HL-60/S4 treated with retinoic acid at 250 ng/mL for 4 days and 3 days (cell line): Measurements from ENCODE around the gene LARP4B.

Experiments used
- in situ Hi-C: fragments of 300-500 bp; cut with MboI; formaldehyde crosslinking; loops from 2 replicates; pipeline ENCODE4 v1.7.0; 2022; ENCODE audit warnings: low sequenced_read_pairs

The LARP4B gene

DNA sequence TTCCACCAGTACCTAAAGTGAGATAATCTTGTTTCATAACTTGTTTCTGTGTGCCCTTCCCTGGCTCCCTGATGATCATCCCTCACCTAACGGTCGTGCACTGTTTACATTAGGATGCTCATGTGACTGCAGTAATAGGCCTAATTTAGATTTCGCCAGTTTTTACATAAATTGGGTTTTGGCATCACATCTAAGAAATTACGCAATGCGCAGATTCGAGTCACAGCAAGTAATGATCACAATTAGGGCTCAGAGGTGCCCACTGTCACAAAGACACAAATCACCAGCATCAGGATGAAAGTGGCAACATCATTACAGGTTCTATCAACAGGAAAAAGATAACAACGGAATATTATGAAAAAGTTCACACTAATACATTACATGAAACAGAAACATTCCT, 94.7 kb downstream of the LARP4B start:
- in situ Hi-C loops = no loop called here

DNA sequence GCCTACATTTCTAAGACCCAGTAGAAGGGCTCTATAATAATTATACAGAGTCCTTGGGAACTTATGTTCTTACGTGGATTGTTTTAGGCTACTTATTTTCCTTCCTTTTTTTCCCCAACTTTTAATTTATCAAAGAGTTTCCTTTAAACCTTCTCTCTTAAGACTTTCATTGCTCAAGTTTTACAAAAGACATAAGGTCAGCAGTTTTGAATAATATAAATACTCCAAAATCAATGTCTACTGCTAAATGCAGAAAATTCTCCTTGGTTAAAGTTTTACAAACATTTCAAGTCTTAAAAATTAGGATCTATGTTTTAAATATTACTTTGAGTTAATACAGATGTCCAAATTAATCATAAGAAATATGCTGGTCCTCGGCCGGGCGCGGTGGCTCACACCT, 97.0 kb downstream of the LARP4B start:
- in situ Hi-C loops = no loop called here

DNA sequence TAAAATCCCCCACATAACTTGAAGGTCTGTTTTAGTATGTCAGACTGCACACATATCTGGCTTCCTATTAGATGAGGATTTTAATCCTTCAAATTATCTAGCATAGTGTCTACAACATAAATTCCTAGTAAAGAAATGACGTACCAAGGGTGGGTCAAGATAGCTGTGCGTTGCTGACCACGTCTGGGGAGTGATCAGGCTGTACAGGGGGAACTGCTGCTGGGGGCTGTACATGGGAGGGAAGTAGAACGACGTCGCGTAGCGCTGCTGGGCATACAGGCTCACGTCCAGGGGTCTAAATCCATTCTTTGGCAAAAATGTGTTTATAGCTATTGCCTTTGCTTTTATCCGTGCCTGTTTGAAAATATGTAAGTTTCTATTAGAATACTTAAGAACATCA, 102.3 kb downstream of the LARP4B start:
- in situ Hi-C loops = no loop called here

DNA sequence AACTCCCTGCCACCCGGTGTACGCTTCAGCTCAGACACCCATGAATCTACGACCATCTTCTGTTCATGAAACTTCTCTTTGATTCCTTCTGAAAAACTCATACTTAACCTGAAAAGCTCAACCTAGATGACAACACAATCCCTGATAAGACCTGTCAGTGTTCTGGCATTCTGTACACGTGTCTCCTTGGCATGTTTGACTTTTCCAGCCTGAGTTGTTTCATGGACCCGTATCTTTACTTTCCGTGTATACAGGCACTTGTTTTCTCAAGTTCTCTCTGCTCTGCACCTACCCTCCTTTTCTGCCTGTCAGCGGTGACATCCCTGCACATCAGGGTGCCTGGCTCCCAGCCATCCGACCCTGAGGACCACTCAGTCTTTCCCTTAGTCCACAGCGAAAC, 103.3 kb downstream of the LARP4B start:
- in situ Hi-C loops = no loop called here

DNA sequence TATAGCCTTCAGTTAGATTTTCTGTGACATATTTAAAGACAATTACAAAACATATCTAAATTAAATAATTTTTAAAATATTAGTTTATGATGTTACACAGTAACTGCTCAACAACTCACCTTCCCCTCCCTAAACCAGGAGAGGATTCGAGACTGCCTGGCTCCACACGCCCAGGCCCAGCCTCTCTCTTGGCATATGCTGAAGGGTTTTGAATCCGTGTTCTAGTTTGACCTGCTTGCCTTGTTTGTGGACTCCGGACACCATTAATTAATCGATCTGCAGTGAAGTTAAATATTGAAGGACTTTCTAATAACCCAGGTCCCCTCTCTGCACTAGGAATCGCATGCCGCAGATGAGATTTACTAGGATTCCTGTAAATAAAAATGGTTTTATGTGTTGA, 106.6 kb downstream of the LARP4B start:
- in situ Hi-C loops = no loop called here

DNA sequence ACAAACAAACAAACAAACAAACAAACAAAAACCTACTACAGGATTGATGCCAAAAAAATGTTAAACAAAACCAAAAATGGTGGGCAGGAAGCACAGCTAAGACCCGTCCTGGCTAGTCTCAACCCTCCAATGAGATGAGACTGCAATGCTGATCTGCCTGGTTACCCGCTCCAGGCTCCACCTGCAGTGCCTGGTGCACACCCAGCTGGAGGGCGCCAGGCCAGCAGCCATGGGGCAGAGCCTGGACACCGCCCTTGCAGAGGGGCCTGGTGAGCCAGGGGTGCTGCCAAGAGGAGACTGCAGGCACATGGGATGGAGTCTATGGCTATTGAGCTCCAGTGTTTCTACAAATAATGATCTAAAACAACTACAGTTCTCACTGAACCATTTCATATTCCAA, 107.0 kb downstream of the LARP4B start:
- in situ Hi-C loops = no loop called here

DNA sequence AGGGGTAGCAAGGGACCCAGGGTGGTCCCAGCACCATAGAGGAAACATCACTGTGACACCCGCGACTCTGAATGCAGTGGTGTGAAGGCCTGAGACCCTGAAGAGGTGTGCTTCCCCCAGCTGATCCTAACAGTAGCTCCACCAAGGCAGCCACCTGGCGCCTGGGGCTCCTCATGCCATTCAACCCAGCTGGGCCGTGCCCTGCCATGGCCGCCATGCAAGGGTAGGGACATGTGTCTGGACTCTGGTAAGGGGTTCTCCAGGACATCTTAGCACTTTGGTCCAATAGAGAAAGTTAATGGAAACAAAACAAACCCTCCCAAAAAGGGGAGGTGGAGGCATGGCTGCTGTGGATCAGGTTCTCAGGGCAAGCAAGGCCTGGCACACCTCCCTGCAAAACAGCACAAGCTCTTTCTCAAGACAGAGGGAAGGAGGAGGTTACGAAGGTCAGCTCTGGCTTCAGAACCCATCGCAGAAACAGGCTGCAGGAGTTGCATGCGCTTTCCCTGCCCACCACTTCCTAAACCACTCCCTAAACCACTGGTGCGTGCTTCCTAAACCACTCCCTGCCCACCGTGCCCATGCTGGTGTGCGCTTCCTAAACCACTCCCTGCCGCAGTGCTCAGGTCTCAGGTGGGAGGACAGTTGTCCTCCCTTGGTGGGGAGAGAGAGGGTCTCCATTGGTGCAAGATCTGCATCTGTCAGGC, 108.7 kb downstream of the LARP4B start:
- in situ Hi-C loops = no loop called here

DNA sequence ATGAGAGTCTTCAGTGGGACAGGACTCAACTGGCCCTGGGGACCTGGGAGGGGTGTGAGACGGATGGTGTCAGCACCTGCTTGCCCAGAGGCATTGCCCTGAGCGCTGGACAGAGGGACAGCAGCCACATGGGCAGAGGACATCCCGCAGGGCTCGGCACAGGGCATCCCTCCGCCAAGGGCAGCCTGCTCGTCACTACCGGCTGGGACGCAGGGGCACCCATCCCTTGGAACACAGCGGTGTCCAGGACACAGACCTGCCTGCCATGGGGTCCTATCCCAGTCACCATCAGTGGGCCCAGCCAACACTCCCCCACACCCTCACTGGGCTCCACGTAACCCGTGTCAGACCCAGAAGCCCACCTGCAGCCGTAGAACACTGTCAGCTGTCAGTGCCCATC, 109.3 kb downstream of the LARP4B start:
- in situ Hi-C loops = no loop called here

DNA sequence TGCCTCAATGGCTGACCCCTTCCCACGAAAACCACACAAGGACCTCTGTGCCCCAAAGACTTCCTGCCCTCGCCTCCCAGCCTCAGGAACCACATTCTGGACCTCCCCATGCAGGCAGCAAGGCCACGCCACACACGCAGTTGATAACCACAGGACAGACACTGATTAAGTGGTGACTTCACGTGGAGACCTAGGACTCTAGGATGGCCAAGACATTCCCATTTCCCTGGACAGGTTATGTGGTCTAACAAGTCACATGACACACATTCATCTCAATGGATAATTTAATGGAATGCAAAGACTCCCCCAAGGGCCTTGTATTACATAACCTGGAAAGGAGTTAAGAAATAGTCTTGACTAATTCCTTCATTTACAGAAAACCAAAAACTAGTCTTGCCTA, 110.2 kb downstream of the LARP4B start:
- in situ Hi-C loops = no loop called here

DNA sequence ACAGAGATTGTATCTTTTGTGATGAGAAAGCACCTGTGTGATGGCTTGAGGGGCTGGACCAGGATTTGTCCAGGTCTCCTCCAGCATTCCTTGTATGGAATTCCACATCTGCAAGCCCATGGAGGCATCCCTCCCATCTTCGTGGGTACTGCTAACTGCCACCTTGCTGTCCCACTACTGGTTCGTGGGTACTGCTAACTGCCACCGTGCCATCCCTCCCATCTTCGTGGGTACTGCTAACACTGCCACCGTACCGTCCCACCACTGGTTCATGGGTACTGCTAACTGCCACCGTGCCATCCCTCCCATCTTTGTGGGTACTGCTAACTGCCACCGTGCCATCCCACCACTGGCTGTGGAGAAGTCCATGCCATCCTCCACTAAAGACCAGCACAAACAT, 111.7 kb downstream of the LARP4B start:
- in situ Hi-C loops = no loop called here

DNA sequence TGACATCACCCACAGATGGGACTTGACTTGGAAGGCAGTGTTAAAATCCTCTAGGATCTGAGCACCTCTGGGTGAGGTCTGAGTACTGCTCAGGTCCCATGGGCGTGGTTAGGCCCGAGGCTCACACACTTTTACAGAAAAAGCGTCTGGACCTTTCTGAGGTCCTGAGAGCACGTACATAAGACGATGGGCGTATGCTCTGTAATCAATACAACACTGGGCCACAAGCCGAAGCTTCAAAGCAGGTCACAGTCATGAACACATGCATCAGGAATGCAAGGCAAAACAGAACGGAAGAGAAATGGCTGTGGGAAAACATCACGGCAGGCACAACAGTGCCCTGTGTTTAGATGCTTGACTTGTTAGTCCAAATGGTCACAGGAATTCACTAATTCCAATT, 112.2 kb downstream of the LARP4B start:
- in situ Hi-C loops = no loop called here

DNA sequence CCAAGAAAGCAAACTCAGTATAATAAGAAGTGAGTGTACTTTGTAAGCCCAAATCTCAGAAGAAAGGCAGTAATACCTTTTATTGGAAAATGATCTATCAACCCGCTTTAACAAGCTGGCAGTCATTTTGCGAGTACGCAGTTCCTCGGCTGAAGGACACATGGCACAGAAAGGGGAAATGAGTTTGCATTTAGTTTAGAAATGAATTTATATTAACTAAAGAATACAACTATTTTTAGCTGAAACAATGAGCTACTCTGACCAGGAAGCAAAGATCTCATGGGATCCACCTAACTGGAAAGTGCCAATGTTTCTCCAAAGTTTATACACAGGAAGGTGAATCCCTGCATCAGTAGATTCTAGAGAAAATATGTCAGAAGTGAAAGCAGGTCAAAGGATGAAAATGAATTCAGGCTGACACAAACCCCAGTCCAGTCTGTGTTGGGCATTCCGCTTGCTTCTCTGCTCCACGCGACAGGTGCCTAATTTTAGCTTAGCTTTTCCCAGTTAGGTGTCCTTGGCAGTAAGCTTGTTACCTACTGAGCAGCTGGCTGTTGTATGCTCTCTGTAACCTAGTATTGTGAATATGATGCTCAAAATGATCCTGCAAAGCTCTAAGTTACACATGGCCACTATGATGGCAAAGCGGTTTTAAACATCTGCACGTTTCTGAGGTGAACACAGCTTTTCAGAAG, 112.8 kb downstream of the LARP4B start:
- in situ Hi-C loops = no loop called here

DNA sequence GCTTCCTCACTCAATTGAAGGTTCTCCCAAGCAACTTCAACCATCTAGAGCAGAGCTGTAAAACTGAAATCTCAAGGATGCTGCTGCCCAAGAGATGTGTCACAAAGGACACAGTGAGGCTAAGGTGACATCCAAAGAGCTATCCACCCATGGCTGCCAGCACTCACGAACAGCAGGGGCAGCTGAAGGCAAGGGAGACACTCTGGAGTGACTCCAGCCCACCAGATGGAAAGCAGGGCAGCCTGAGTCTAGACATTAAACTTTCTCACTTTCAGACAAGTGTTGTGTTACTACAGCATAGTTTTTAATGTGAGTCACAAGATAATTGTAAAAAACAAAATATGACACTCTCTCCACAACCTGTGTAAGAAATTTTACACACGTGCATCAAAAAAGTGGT, 113.5 kb downstream of the LARP4B start:
- in situ Hi-C loops = no loop called here

DNA sequence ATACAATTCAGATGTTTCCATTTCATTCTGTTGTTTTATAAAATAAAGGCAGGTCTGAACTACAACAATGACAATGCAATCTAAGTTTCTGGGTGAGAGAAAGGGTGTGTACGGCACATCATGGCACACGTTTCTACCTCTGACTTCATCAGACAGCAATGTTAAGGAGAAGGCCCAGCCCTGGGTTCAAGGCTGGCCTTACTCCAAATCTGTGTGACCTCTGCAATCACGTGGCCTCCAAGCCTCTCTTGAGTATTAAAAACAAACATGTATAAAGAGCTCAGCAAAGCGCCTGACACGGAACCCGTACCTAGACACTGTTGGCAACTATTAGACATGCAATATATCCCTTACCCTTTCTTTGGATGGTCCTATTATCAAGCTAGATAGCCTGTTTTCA, 114.1 kb downstream of the LARP4B start:
- in situ Hi-C loops = no loop called here

DNA sequence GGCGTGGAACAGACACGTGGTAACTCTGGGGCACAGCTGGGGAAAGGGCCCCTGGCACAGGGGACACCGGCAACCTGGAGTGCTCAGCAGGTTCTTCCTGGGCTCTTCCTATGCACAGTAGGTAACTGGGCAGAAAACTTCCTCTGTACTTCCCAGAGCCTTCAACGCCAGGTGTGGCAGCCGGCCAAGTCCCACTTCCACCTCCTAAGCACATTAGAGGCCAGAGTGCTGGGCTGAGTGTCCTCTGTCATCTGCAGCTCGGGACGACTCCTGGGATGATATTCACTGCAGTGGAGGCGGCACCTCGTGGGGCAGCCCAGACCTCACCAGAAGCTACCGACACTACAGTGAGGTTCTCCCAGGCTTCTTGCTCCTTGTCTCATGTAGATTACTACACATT, 114.5 kb downstream of the LARP4B start:
- in situ Hi-C loops = no loop called here

DNA sequence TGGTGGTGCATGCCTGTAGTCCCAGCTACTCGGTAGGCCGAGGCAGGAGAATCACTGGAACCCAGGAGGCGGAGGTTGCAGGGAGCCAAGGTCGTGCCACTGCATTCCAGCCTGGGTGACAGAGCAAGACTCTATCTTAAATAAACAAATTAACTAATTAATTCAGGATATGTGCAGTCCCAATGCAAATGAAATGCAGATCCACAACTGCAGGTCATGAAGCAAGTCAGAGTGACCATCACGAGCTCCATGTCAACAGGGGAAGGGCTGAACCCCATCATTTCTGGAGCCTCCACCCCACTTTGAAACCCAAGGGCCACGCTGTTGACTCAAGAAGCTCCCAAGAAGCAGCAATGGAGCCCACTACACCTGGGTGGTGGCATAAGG, 115.4 kb downstream of the LARP4B start:
- in situ Hi-C loops = no loop called here

DNA sequence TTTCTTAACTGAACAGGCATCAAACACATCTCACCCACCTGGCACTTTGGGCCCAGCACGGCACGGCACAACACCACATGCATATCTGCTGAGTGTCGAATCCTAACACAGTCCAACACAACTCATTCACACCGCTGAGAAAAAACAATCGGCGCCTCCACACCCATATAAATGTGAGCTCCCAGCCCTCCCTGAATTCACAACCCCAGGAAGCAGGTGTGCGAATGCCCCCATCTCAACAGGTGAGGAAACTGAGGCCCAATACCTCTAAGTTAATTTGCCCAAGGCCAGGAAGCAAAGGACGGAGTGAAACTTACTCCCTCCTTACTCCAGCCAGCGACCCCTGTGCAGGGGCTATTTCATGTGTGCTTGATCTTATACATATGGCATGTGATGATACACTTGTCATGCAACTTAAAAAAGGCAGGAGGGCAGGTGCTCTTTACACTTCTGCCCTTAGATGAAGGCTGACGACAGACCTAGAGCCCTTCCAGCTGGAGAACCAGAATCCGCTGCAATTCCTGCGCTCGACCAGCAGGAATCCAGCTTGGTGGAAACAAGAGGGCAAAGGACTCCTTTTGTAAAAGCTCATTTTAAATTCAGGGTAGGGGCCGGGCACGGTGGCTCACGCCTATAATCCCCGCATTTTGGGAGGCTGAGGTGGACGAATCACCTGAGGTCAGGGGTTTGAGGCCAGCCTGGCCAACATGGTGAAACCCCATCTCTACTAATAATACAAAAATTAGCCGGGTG, 116.0 kb downstream of the LARP4B start:
- in situ Hi-C loops = no loop called here

DNA sequence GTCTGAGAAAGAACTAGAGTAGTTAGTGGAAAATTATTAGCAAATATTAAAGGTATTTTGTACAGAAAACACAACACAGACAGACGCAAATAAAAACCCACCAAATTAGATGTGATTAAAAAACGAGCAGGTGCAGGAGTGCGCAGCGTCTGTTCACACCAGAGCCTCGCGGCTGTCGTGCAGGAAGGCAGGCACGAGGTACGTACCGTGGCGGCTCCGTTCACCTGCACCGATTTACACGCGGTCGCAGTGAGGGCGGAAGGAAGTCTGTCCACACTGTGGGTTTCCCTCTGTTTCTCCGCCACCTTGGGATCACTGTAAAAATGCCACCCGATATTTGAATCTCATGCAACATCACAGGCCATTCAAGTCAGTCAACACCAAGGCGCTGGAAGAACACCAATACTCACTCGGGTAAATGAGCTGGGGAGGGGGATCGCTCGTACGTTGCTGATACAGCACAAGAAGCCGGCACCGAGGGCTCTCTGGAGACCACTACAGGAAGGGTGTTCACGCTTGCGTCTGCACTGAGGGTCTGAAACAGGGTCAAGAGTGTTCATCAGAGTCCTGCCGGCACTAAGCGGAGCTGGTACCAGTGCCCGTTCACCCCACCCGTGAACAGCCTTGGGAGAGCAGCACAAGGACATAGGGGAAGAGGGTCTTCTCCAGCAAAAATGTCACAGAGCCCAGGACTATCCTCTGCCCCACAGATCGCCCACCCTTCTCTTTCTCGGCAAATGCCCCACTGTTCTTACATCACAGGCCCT, 116.8 kb downstream of the LARP4B start:
- in situ Hi-C loops = no loop called here

DNA sequence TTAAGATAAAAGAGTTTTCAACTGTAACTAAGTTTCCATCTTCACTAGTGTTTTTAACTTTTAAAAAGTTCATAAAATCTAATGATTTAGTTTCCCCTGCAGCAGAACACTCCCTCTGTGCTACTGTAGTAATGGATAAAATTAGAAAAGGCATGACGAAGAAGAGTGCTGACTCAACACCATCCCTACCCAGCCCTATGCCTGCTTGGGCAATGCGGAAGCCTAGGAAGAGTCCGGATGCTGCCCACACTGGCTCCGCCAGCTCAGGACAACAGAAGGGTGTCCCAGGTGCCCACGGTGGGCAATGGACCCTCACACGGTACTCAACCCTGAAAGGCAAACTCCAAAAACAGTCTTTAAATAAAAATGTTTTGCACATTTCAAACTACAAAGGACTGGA, 118.2 kb downstream of the LARP4B start:
- in situ Hi-C loops = no loop called here

DNA sequence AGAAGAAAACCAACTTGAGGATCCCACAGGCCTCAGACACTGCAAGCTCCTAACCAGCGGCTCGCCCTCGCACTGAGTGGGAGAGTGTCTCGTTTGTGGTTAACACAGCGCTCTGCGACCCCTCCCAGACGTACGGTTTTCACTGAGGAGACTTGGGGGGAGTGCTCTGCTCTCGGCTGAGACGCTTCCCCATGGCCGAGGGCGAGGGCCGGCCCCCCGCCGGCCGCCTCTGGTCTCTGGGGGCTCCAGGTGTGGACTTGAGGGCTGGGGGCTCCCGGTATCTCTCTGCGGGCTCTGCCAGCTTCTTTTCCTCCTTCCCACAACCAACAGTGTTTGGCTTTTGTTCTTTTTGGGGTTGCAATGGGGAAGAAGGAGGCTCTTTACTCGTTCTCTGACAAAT, 118.7 kb downstream of the LARP4B start:
- in situ Hi-C loops = no loop called here

DNA sequence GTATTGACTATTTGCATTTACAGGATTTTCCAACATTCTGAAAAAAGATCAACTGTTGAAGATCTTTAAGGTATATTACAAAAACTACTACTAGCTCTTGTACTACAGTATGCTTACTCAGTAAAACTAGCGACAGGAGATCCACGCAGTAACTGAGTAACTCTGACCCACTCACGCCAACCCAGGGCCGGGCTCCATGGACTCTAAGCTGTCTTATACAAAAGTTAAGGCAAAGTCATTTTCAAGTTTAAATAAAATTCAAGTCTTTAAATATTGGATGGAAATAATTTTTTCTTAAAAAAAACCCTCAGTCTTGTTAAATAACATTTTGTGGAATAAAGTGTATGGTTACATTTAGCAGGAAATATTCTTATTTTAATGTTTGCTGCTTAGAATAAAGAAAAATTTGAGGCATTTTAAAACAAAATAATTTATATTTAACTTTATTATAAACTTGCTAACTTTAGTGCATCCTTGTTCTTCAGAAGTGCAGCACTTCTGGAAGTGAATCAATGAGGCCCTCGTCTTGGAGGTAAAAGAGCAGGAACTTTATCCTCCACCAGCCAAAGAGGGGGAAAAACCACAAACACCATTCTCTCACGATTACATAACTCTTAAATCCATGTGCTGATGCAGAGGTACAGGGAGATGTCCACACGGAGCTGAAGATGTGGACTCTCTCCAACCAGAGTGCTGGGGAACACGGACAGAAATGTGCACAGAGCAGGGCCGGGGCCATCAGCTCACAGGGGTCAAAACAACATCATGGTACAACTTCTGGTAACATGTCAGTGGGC, 119.9 kb downstream of the LARP4B start:
- in situ Hi-C loops = no loop called here
